HCT116 (cell line): Measurements from ENCODE around the gene CALHM1. TPM values are rescaled to one million over a fixed set of nuclear protein-coding genes. Genes with fewer than 3 reads are reported as not detected.

ENCODE experiments used
- ATAC-seq: fragments of 200-7000 bp; cut with Tn5 transposase; 2 replicates; pipeline ENCODE4 v1.9.1; 2020; ENCODE audit warnings: mild to moderate bottlenecking, moderate library complexity
- Bru-seq: library from RNA; stranded (reverse); fragments of 400-500 nt; gene quantifications from one replicate; lab custom pipeline; 2021; lab: Mats Ljungman, UMichigan
- BruChase-seq, 2 experiments: library from RNA; stranded (reverse); fragments of 400-500 nt; gene quantifications; one replicate each; lab custom pipeline; 2021; lab: Mats Ljungman, UMichigan
- BruUV-seq: library from RNA; stranded (reverse); fragments of 400-500 nt; replicated peaks from 2 replicates; lab custom pipeline; 2021; lab: Mats Ljungman, UMichigan
- CTCF ChIA-PET: fragments of 300-600 bp; sonication (Branson Sonifier 250); formaldehyde crosslinking; loops from one replicate; lab custom pipeline; 2021; ENCODE audit warnings: antibody characterized with exemption; lab: Charles Lee
- POLR2A ChIA-PET: fragments of 300-600, 350-600 bp; sonication (Branson Sonifier 250); formaldehyde crosslinking; loops from one replicate; lab custom pipeline; 2021; ENCODE audit warnings: antibody characterized with exemption; lab: Charles Lee
- RAD21 ChIA-PET, 2 experiments: fragments of 300-600 bp; sonication (Branson Sonifier 250); formaldehyde crosslinking; loops; one replicate each; lab custom pipeline; 2023; ENCODE audit warnings: low total read pairs in 2 of 2; ENCODE audit not compliant: uncharacterized antibody in 2 of 2, unreplicated experiment in 2 of 2, low non-redundant PET in 1 of 2; lab: Charles Lee
- DNase-seq: peaks from one replicate; pipeline ENCODE4 v3.0.0-alpha.2; 2010; ENCODE audit warnings: low read depth, low spot score
- H2AFZ ChIP-seq: fragments of 200-600 bp; shearing (Covaris generic), sonication (generic); 2 replicates; pipeline ENCODE4 v1.6.1; 2017; ENCODE audit warnings: low read depth, mixed run types, mixed read lengths, antibody characterized with exemption, low read length; ENCODE audit not compliant: poor library complexity, severe bottlenecking
- H3K27ac ChIP-seq: 2 replicates; pipeline ENCODE4 v1.5.1; 2012; ENCODE audit warnings: low read depth, low read length
- H3K27me3 ChIP-seq: fragments of 200-600 bp; sonication (generic); 2 replicates; pipeline ENCODE4 v1.6.1; 2016; ENCODE audit warnings: mixed run types, low read length, mixed read lengths; ENCODE audit not compliant: insufficient read depth
- H3K36me3 ChIP-seq, 2 experiments: fragments of 200-500 bp in 1 of 2; fragments of 200-600 bp in 1 of 2; sonication (Bioruptor generic) in 1 of 2; sonication (generic) in 1 of 2; 2 replicates each; pipeline versions ENCODE4 v1.5.1 to v1.6.1; 2014 to 2016; ENCODE audit warnings: low read length in 2 of 2, inconsistent platforms in 1 of 2, mixed read lengths in 1 of 2, mixed run types in 1 of 2; ENCODE audit not compliant: insufficient read depth in 2 of 2, control insufficient read depth in 1 of 2
- H3K4me1 ChIP-seq, 2 experiments: fragments of 200-600 bp in 1 of 2; sonication (generic) in 1 of 2; 2 replicates each; pipeline versions ENCODE4 v1.5.1 to v1.6.1; 2012 to 2017; ENCODE audit warnings: low read length in 2 of 2, inconsistent platforms in 1 of 2, mild to moderate bottlenecking in 1 of 2, mixed read lengths in 1 of 2, mixed run types in 1 of 2, moderate library complexity in 1 of 2; ENCODE audit not compliant: insufficient read depth in 2 of 2, control insufficient read depth in 1 of 2
- H3K4me2 ChIP-seq: fragments of 200-600 bp; sonication (generic); 2 replicates; pipeline ENCODE4 v1.6.1; 2017; ENCODE audit warnings: mixed run types, low read length, mixed read lengths
- H3K4me3 ChIP-seq, 2 experiments: fragments of 200-600 bp in 1 of 2; sonication (generic) in 1 of 2; replicated peaks in 1 of 2; 2 replicates each; pipeline ENCODE4 v1.5.1; 2011 to 2016; ENCODE audit warnings: low read length in 2 of 2, control low read depth in 1 of 2, low read depth in 1 of 2, mild to moderate bottlenecking in 1 of 2, mixed read lengths in 1 of 2, mixed run types in 1 of 2
- H3K79me2 ChIP-seq: fragments of 200-600 bp; sonication (generic); 2 replicates; pipeline ENCODE4 v1.6.1; 2017; ENCODE audit warnings: mild to moderate bottlenecking, mixed run types, low read length, moderate library complexity, mixed read lengths; ENCODE audit not compliant: insufficient read depth
- H3K9ac ChIP-seq: fragments of 200-600 bp; sonication (generic); 2 replicates; pipeline ENCODE4 v1.6.1; 2016; ENCODE audit warnings: low read length, mixed read lengths
- H3K9me2 ChIP-seq: fragments of 200-600 bp; sonication (generic), shearing (Covaris generic); 2 replicates; pipeline ENCODE4 v1.6.1; 2017; ENCODE audit warnings: mixed run types, mild to moderate bottlenecking, moderate library complexity; ENCODE audit not compliant: insufficient read depth
- H3K9me3 ChIP-seq, 2 experiments: fragments of 200-500 bp in 1 of 2; fragments of 200-600 bp in 1 of 2; sonication (Bioruptor generic) in 1 of 2; sonication (generic) in 1 of 2; 2 replicates each; pipeline ENCODE4 v1.6.1; 2014 to 2017; ENCODE audit warnings: low read length in 2 of 2, mixed read lengths in 2 of 2, inconsistent platforms in 1 of 2, low read depth in 1 of 2, mild to moderate bottlenecking in 1 of 2, mixed run types in 1 of 2, moderate library complexity in 1 of 2; ENCODE audit not compliant: control insufficient read depth in 1 of 2, insufficient read depth in 1 of 2
- H4K20me1 ChIP-seq: fragments of 200-600 bp; sonication (generic), shearing (Covaris generic); 2 replicates; pipeline ENCODE4 v1.6.1; 2017; ENCODE audit warnings: mixed run types, mild to moderate bottlenecking, moderate library complexity; ENCODE audit not compliant: insufficient read depth
- CEBPB ChIP-seq: IDR thresholded peaks from 2 replicates; pipeline ENCODE4 v1.6.1; 2012; ENCODE audit warnings: low read depth
- POLR2A ChIP-seq: IDR thresholded peaks from 2 replicates; pipeline ENCODE4 v1.7.0; 2011; ENCODE audit warnings: borderline replicate concordance; ENCODE audit not compliant: insufficient read depth, insufficient read length; ENCODE audit errors: extremely low read depth
- REST ChIP-seq: IDR thresholded peaks from 2 replicates; pipeline ENCODE4 v1.6.1; 2012; ENCODE audit warnings: low read depth
- ZNF274 ChIP-seq: fragments of 200-500 bp; sonication (Bioruptor generic); IDR thresholded peaks from 2 replicates; pipeline ENCODE4 v1.6.1; 2014; ENCODE audit warnings: mild to moderate bottlenecking, low read depth, low read length, inconsistent platforms
- intact Hi-C: fragments of 100-400 bp; cut with micrococcal nuclease; formaldehyde crosslinking; loops from 2 replicates; pipeline ENCODE4 v1.10.0; 2022
- long read RNA-seq: library from polyadenylated mRNA; unstranded; transcript quantifications from one replicate; pipeline ENCODE4 v2.0.0, GENCODE V29; 2021; ENCODE audit not compliant: unreplicated experiment
- polyA plus RNA-seq: library from polyadenylated mRNA; unstranded; fragments of >200 nt; gene quantifications from 2 replicates; pipeline ENCODE4 v1.2.1, GENCODE V29; 2012; ENCODE audit warnings: missing spikeins
- total RNA-seq: library from RNA; stranded (reverse); gene quantifications from one replicate; pipeline ENCODE4 v1.2.1, GENCODE V29; 2021; ENCODE audit not compliant: unreplicated experiment

The CALHM1 gene
- not detected for total RNA-seq
- polyA plus RNA-seq = 0.02 and 0.05 TPM in 2 replicates
- not detected for Bru-seq, nascent RNA
- not detected for BruChase-seq, experiment 1, labeled RNA remaining after a 6-hour chase
- BruChase-seq, experiment 2, labeled RNA remaining after a 2-hour chase = percentile 14 among the genes with signal in this experiment
- long read RNA-seq, partial matches to known transcripts = 0 of 1 reads
- long read RNA-seq, other reads (novel, unspliced or antisense) = 1 of 1 reads

- Histone ChIP-seq H3K4me3 (no peak within 1 kb of the TSS), H3K9me2 (no peaks in the 10 kb centered on the region), H3K4me1 (peaks cover 0 to 6% of the 10 kb centered on the region in 2 experiments; a peak in 2 of 4 replicates), H3K27me3 (no peaks in the 10 kb centered on the region), H2AFZ (no peak within 1 kb of the TSS), H3K27ac (no peak within 1 kb of the TSS), H3K9me3 (no peaks in the 10 kb centered on the region), H4K20me1 (no peaks in the 10 kb centered on the region), H3K4me2 (no peak within 1 kb of the TSS), H3K36me3 (no peaks in the 10 kb centered on the region), H3K9ac (no peak within 1 kb of the TSS), H3K79me2 (no peaks in the 10 kb centered on the region)
- POLR2A ChIA-PET = interaction anchor here (0.8 kb wide), 1 partner anchor 54 kb away, joined by 5 read pairs; no protein-coding TSS in a partner anchor
- BruUV-seq = no TSS peak
- RAD21 ChIA-PET = no interaction called here
- CTCF ChIA-PET = no interaction called here
- DNase-seq (no peak), ATAC-seq (peak; percentile 62)
- TF ChIP-seq ZNF274 (no peak), POLR2A (no peak), CEBPB (no peak), REST (no peak)
- intact Hi-C loops = no loop called here
Observed at GRCh38 chr10:103458720-103459119, at the start of gene CALHM1. CALHM1 (minus strand) TSS chr10:103458900; CDS start chr10:103458751, 149 bp downstream.
